Measurements from ENCODE around the gene ACE.

The ACE gene

DNA sequence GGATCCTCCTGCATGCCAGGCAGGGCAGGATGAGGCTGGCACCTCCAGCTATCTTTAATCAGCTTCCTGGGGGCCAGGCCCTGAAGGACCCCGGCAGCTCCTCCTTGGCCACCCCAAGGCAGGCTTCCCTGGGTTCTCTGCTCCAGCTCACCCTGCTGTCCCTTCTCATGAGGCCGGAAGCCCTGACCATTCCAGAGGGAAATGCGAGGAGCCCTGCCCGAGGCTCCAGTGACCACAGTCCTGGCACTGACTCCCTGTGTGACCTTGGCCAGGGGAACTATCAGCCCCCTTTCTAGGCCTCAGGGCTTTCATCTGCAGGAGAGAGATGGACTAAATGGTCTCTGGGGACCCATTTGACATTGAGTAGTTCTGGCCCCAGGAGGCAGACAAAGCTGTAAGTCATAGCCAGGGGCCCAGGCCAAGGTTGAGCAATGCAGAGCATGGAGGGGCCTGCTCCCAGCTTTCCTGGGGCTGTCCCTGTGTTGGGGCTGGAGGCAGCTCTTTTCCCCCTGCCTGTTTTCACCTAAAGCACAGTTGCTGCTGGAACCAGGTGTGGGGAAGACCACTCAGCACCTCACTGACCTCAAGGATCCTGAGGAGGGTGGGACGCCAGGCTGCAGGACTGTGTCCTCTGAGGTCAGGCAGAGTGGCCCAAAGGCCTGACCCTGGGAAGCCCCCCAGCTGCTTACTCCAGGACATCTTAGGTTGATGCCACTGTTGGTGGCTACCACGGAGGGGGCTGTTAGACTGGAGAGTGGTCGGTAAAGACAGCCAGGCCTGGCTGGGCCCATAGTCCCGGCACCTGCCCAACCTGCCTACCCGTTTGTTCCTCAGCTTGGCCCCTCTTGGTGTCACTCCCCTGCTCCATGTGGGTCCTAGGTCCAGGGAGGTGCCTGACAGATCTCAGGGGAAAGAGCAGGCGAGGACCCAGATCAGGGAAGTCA is 54.4 kb downstream of the ACE start:
- Histone ChIP-seq H3K27me3 (ENCODE audit: control insufficient read depth in 5 of 5, insufficient read depth in 4 of 5, low read length in 5 of 5) (peaks cover 0 to 10% (median 6%) of the 10 kb centered on the region in 5 donors), H3K4me1 (ENCODE audit: control insufficient read depth in 5 of 5, insufficient read depth in 5 of 5, low read length in 5 of 5) (no peaks in the 10 kb centered on the region), H3K9me3 (ENCODE audit: control insufficient read depth in 5 of 5, low read length in 5 of 5) (no peaks in the 10 kb centered on the region), H3K36me3 (ENCODE audit: control insufficient read depth in 5 of 5, insufficient read depth in 5 of 5, low read length in 5 of 5) (no peaks in the 10 kb centered on the region), H3K27ac (ENCODE audit: low read depth, low read length) (no peak overlapping the region), H3K9ac (ENCODE audit: low read length in 5 of 5) (no peak overlapping the region), H3K4me3 (ENCODE audit: low read depth in 1 of 5, low read length in 5 of 5) (no peak overlapping the region)

DNA sequence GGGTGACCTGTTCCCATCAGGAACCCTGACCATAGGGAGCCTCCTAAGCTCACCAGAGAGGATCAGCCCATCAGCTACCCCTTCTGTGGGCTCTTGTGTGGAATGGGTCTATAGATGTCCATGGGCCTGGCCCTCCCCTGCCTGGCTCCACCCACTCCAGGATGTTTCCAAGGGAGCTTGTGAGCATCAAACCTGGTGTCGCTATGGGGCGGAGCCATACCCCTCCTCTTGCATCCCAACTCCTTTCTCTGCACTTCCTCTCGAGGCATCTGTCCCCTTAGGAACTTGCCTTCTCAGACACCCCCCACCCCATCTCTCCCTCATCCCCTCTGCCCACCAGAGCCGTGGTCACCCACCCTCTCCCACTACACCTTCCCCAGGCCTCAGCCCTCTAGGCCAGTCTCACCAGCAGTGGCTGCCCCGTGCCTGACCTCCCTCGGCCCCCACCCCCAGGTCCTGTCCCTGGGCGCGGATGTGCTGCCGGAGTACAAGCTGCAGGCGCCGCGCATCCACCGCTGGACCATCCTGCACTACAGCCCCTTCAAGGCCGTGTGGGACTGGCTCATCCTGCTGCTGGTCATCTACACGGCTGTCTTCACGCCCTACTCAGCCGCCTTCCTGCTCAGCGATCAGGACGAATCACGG is 56.7 kb downstream of the ACE start:
- Histone ChIP-seq H3K27ac (ENCODE audit: low read depth, low read length) (no peak overlapping the region), H3K4me1 (ENCODE audit: control insufficient read depth in 5 of 5, insufficient read depth in 5 of 5, low read length in 5 of 5) (peaks cover 0 to 8% (median 7%) of the 10 kb centered on the region in 5 donors), H3K9me3 (ENCODE audit: control insufficient read depth in 5 of 5, low read length in 5 of 5) (no peaks in the 10 kb centered on the region), H3K4me3 (ENCODE audit: low read depth in 1 of 5, low read length in 5 of 5) (no peak overlapping the region), H3K36me3 (ENCODE audit: control insufficient read depth in 5 of 5, insufficient read depth in 5 of 5, low read length in 5 of 5) (no peaks in the 10 kb centered on the region), H3K9ac (ENCODE audit: low read length in 5 of 5) (no peak overlapping the region), H3K27me3 (ENCODE audit: control insufficient read depth in 5 of 5, insufficient read depth in 4 of 5, low read length in 5 of 5) (peaks cover 9 to 15% (median 14%) of the 10 kb centered on the region in 5 donors)

DNA sequence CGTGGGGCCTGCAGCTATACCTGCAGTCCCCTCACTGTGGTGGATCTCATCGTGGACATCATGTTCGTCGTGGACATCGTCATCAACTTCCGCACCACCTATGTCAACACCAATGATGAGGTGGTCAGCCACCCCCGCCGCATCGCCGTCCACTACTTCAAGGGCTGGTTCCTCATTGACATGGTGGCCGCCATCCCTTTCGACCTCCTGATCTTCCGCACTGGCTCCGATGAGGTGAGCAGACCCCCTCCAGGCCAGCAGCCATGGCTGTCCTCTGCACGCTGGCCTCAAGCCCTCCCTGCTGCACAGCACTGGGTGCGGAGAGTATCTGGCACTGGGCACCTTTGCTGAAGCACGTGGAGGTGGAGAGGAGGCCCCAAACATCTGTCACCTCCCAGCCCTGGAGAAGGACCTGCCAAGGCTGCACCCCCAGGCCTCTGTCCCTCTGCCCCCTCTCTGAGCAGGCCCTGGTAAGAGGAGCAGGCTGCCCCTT is 57.3 kb downstream of the ACE start:
- Histone ChIP-seq H3K4me1 (ENCODE audit: control insufficient read depth in 5 of 5, insufficient read depth in 5 of 5, low read length in 5 of 5) (peaks cover 0 to 8% (median 7%) of the 10 kb centered on the region in 5 donors), H3K36me3 (ENCODE audit: control insufficient read depth in 5 of 5, insufficient read depth in 5 of 5, low read length in 5 of 5) (no peaks in the 10 kb centered on the region), H3K4me3 (ENCODE audit: low read depth in 1 of 5, low read length in 5 of 5) (no peak overlapping the region), H3K27me3 (ENCODE audit: control insufficient read depth in 5 of 5, insufficient read depth in 4 of 5, low read length in 5 of 5) (peaks cover 15 to 21% (median 20%) of the 10 kb centered on the region in 5 donors), H3K9me3 (ENCODE audit: control insufficient read depth in 5 of 5, low read length in 5 of 5) (no peaks in the 10 kb centered on the region), H3K27ac (ENCODE audit: low read depth, low read length) (no peak overlapping the region), H3K9ac (ENCODE audit: low read length in 5 of 5) (no peak overlapping the region)

DNA sequence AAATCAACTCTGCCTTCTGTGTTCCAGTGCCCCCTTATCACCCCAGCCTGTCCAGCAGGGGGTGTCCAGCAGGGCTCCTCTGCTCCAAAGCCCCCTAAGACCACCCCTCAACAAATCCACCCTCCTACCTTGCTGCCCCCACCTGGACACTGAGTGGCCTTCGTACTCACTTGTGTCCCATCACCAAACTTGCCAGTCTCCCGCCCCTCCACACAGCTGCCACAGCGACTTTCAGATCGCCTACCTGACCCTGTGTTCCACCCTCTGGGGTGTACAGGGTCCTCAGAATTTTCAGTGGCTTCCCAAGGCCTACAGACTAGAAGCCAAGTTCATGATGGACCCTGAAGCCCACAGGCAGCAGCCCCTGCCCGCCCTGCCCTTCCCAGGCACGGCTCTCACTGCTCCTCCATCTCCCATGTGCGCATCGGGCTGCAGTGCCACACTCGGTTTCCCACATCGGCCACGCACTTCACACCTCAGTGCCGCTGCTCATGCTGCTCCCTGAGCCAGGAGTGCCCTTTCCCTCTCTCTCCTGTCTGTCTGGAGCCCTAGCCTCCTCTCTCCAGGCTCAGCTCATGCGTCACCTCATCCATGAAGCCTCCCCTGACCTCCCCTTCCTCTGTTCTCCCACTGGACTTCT is 58.1 kb downstream of the ACE start:
- no peak overlapping the region for H3K27ac ChIP-seq (ENCODE audit: low read depth, low read length)
- H3K36me3 ChIP-seq (ENCODE audit: control insufficient read depth in 5 of 5, insufficient read depth in 5 of 5, low read length in 5 of 5) = no peaks in the 10 kb centered on the region
- H3K4me3 ChIP-seq (ENCODE audit: low read depth in 1 of 5, low read length in 5 of 5) = no peak overlapping the region
- H3K4me1 ChIP-seq (ENCODE audit: control insufficient read depth in 5 of 5, insufficient read depth in 5 of 5, low read length in 5 of 5) = peaks cover 0 to 8% (median 7%) of the 10 kb centered on the region in 5 donors
- H3K27me3 ChIP-seq (ENCODE audit: control insufficient read depth in 5 of 5, insufficient read depth in 4 of 5, low read length in 5 of 5) = peaks cover 20 to 29% (median 27%) of the 10 kb centered on the region in 5 donors
- no peak overlapping the region for H3K9ac ChIP-seq (ENCODE audit: low read length in 5 of 5)
- no peaks in the 10 kb centered on the region for H3K9me3 ChIP-seq (ENCODE audit: control insufficient read depth in 5 of 5, low read length in 5 of 5)

DNA sequence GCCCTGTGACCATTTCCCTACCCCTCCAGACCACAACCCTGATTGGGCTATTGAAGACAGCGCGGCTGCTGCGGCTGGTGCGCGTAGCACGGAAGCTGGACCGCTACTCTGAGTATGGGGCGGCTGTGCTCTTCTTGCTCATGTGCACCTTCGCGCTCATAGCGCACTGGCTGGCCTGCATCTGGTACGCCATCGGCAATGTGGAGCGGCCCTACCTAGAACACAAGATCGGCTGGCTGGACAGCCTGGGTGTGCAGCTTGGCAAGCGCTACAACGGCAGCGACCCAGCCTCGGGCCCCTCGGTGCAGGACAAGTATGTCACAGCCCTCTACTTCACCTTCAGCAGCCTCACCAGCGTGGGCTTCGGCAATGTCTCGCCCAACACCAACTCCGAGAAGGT is 58.8 kb downstream of the ACE start:
- Histone ChIP-seq H3K9ac (ENCODE audit: low read length in 5 of 5) (no peak overlapping the region), H3K27me3 (ENCODE audit: control insufficient read depth in 5 of 5, insufficient read depth in 4 of 5, low read length in 5 of 5) (peaks cover 20 to 30% (median 28%) of the 10 kb centered on the region in 5 donors)

DNA sequence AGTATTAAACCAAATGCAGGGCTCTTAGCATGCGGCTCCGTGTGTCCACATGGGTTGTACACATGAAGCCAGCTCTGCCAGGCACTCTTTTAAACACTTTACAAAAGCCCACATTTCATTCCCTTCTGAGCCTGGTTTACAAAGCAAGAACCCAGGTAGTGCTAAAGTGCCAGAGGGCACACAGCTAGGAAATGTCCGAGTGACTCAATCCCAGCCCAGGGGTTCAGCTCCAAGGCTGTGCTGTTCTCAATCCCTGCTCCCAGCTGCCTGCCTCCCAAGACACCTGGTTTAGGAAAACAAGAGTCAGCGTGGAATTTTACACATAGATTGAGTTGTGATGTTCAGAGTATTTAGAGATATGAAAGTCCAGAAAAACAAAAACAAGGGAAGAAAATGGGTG is 60.1 kb downstream of the ACE start:
- Histone ChIP-seq H3K4me3 (ENCODE audit: low read depth in 1 of 5, low read length in 5 of 5) (no peak overlapping the region), H3K36me3 (ENCODE audit: control insufficient read depth in 5 of 5, insufficient read depth in 5 of 5, low read length in 5 of 5) (no peaks in the 10 kb centered on the region), H3K9ac (ENCODE audit: low read length in 5 of 5) (no peak overlapping the region), H3K27me3 (ENCODE audit: control insufficient read depth in 5 of 5, insufficient read depth in 4 of 5, low read length in 5 of 5) (peaks cover 26 to 30% (median 28%) of the 10 kb centered on the region in 5 donors), H3K27ac (ENCODE audit: low read depth, low read length) (no peak overlapping the region), H3K9me3 (ENCODE audit: control insufficient read depth in 5 of 5, low read length in 5 of 5) (no peaks in the 10 kb centered on the region), H3K4me1 (ENCODE audit: control insufficient read depth in 5 of 5, insufficient read depth in 5 of 5, low read length in 5 of 5) (peaks cover 0 to 8% (median 7%) of the 10 kb centered on the region in 5 donors)

More for the DNA sequence above, 58.8 kb downstream of the ACE start:
- no peaks in the 10 kb centered on the region for H3K9me3 ChIP-seq (ENCODE audit: control insufficient read depth in 5 of 5, low read length in 5 of 5)
- H3K36me3 ChIP-seq (ENCODE audit: control insufficient read depth in 5 of 5, insufficient read depth in 5 of 5, low read length in 5 of 5) = no peaks in the 10 kb centered on the region
- peaks cover 0 to 8% (median 7%) of the 10 kb centered on the region in 5 donors for H3K4me1 ChIP-seq (ENCODE audit: control insufficient read depth in 5 of 5, insufficient read depth in 5 of 5, low read length in 5 of 5)
- no peak overlapping the region for H3K4me3 ChIP-seq (ENCODE audit: low read depth in 1 of 5, low read length in 5 of 5)
- H3K27ac ChIP-seq (ENCODE audit: low read depth, low read length) = no peak overlapping the region

DNA sequence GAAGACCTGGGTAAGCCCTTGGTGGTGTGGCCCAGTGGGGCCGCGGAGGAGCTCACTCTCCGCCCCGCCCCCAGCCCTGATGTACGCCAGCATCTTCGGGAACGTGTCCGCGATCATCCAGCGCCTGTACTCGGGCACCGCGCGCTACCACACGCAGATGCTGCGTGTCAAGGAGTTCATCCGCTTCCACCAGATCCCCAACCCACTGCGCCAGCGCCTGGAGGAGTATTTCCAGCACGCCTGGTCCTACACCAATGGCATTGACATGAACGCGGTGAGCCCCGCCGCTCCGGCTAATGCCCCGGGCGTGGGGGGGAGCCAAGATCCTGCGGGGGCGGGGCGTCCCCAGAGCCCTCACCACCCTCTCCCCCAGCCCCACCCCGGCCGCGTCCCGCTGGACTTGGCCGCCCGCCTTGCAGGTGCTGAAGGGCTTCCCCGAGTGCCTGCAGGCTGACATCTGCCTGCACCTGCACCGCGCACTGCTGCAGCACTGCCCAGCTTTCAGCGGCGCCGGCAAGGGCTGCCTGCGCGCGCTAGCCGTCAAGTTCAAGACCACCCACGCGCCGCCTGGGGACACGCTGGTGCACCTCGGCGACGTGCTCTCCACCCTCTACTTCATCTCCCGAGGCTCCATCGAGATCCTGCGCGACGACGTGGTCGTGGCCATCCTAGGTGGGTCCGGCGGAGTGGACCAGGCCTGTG is 61.3 kb downstream of the ACE start:
- Histone ChIP-seq H3K9ac (ENCODE audit: low read length in 5 of 5) (no peak overlapping the region), H3K4me3 (ENCODE audit: low read depth in 1 of 5, low read length in 5 of 5) (no peak overlapping the region), H3K9me3 (ENCODE audit: control insufficient read depth in 5 of 5, low read length in 5 of 5) (no peaks in the 10 kb centered on the region), H3K4me1 (ENCODE audit: control insufficient read depth in 5 of 5, insufficient read depth in 5 of 5, low read length in 5 of 5) (peaks cover 0 to 8% (median 7%) of the 10 kb centered on the region in 5 donors), H3K27ac (ENCODE audit: low read depth, low read length) (no peak overlapping the region), H3K27me3 (ENCODE audit: control insufficient read depth in 5 of 5, insufficient read depth in 4 of 5, low read length in 5 of 5) (peaks cover 27 to 30% (median 28%) of the 10 kb centered on the region in 5 donors), H3K36me3 (ENCODE audit: control insufficient read depth in 5 of 5, insufficient read depth in 5 of 5, low read length in 5 of 5) (no peaks in the 10 kb centered on the region)

DNA sequence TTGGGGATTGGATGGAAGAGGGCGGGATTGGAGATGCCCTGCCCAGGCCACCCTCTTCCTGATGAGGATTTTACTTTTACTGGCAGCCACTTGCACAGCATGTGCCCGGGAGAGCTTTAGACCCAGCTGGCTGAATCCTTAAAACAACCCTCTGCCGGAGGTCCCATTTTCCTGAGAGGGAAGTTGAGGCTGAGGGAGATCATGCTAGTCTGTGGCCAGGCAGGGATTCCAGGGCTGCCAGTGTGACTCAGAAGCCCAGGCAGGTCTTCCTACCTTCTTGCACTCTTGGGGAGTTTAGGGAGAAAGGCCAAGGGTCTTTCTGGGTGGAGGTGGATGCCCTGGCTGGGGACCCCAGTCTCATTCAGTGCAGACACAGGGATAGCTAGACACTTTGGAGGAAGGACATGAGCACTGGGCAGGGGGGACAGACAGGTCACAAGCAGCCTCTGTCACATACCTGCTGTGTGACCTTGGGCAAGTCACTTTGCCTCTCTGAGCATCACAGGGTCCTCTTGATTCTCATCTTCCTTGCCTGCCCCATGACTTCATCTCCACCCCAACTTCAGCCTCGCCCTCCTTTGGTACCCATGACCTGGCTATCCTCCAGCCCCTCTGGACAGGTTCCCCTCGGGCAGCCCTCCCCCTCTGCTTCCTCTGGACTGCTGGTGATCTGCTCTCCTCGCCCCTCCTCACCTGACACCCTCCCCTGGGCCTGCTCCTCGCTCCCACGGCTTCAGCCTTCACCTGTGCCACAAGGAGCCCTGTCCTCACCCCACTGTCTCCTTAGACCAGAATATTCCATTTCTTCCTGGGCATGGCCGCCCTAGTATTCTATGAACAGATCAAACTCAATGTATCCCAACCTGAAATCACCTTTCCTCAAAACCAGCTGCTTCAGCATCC is 62.1 kb downstream of the ACE start:
- no peaks in the 10 kb centered on the region for H3K9me3 ChIP-seq (ENCODE audit: control insufficient read depth in 5 of 5, low read length in 5 of 5)
- no peak overlapping the region for H3K27ac ChIP-seq (ENCODE audit: low read depth, low read length)
- peaks cover 0 to 8% (median 7%) of the 10 kb centered on the region in 5 donors for H3K4me1 ChIP-seq (ENCODE audit: control insufficient read depth in 5 of 5, insufficient read depth in 5 of 5, low read length in 5 of 5)
- peaks cover 27 to 29% (median 28%) of the 10 kb centered on the region in 5 donors for H3K27me3 ChIP-seq (ENCODE audit: control insufficient read depth in 5 of 5, insufficient read depth in 4 of 5, low read length in 5 of 5)
- H3K9ac ChIP-seq (ENCODE audit: low read length in 5 of 5) = no peak overlapping the region
- no peak overlapping the region for H3K4me3 ChIP-seq (ENCODE audit: low read depth in 1 of 5, low read length in 5 of 5)
- H3K36me3 ChIP-seq (ENCODE audit: control insufficient read depth in 5 of 5, insufficient read depth in 5 of 5, low read length in 5 of 5) = no peaks in the 10 kb centered on the region

DNA sequence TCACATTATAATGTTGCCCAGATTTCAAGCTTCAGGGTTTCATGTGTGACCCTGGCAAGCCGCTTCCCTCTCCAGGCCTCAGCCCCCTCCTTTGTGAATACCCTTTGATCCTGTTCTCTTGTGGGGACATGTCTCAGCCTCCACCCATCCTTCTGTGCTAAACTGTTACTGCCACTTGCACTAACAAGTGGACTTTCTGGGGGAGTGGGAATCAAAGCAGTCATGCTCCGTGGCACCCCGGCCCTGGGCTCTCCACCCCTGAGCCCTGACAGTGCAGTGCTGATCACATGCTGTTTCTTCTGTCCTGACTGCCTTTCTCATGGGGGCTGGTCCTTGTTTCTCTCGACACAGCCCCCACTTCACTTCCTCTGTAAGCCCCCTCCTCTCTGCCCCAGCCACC is 63.7 kb downstream of the ACE start:
- Histone ChIP-seq H3K27me3 (ENCODE audit: control insufficient read depth in 5 of 5, insufficient read depth in 4 of 5, low read length in 5 of 5) (peaks cover 21 to 29% (median 26%) of the 10 kb centered on the region in 5 donors), H3K27ac (ENCODE audit: low read depth, low read length) (no peak overlapping the region), H3K4me1 (ENCODE audit: control insufficient read depth in 5 of 5, insufficient read depth in 5 of 5, low read length in 5 of 5) (peaks cover 0 to 8% (median 7%) of the 10 kb centered on the region in 5 donors), H3K36me3 (ENCODE audit: control insufficient read depth in 5 of 5, insufficient read depth in 5 of 5, low read length in 5 of 5) (no peaks in the 10 kb centered on the region), H3K4me3 (ENCODE audit: low read depth in 1 of 5, low read length in 5 of 5) (no peak overlapping the region), H3K9ac (ENCODE audit: low read length in 5 of 5) (no peak overlapping the region), H3K9me3 (ENCODE audit: control insufficient read depth in 5 of 5, low read length in 5 of 5) (no peaks in the 10 kb centered on the region)

Data from subcutaneous abdominal adipose tissue (tissue), 5 donors.